SW480 (cell line): Measurements from ENCODE around the gene PCDH9.

ENCODE experiments used
- DNase-seq: peaks from one replicate; pipeline ENCODE4 v3.0.0-alpha.2; 2016; ENCODE audit warnings: low spot score

The PCDH9 gene

GRCh38 chr13:66377569-66377968, 852.6 kb downstream of the PCDH9 start:
- DNase-seq, result no peak

- no peak for DNase-seq
Measured at GRCh38 chr13:66375756-66376155, 854.4 kb downstream of the PCDH9 start.

- no peak for DNase-seq
Measured at GRCh38 chr13:66369666-66370065, 860.5 kb downstream of the PCDH9 start.

- no peak for DNase-seq
Measured at GRCh38 chr13:66367356-66367755, 862.8 kb downstream of the PCDH9 start.

- DNase-seq, result no peak
Measured at GRCh38 chr13:66365101-66365500, 865.0 kb downstream of the PCDH9 start.

- no peak for DNase-seq
Measured at GRCh38 chr13:66364346-66364745, 865.8 kb downstream of the PCDH9 start.

GRCh38 chr13:66362485-66362884, 867.7 kb downstream of the PCDH9 start:
- no peak for DNase-seq

- no peak for DNase-seq
Measured at GRCh38 chr13:66359910-66360552, 870.1 kb downstream of the PCDH9 start.

GRCh38 chr13:66359393-66359792, 870.7 kb downstream of the PCDH9 start:
- no peak for DNase-seq

GRCh38 chr13:66358564-66358963, 871.6 kb downstream of the PCDH9 start:
- DNase-seq, result no peak

- DNase-seq, result no peak
Measured at GRCh38 chr13:66357463-66357862, 872.7 kb downstream of the PCDH9 start.

- DNase-seq, result no peak
Measured at GRCh38 chr13:66354879-66355751, 875.0 kb downstream of the PCDH9 start.

- no peak for DNase-seq
Measured at GRCh38 chr13:66353664-66354063, 876.5 kb downstream of the PCDH9 start.

GRCh38 chr13:66349966-66350365, 880.2 kb downstream of the PCDH9 start:
- no peak for DNase-seq

GRCh38 chr13:66348745-66349690, 881.1 kb downstream of the PCDH9 start:
- no peak for DNase-seq

- no peak for DNase-seq
Measured at GRCh38 chr13:66347486-66348117, 882.5 kb downstream of the PCDH9 start.

GRCh38 chr13:66345971-66346370, 884.2 kb downstream of the PCDH9 start:
- DNase-seq, result no peak

GRCh38 chr13:66345518-66345810, 884.7 kb downstream of the PCDH9 start:
- DNase-seq, result no peak

- no peak for DNase-seq
Measured at GRCh38 chr13:66344805-66345517, 885.2 kb downstream of the PCDH9 start.

- no peak for DNase-seq
Measured at GRCh38 chr13:66343224-66343828, 886.8 kb downstream of the PCDH9 start.
